Cardiac septum (tissue), 1 donor: ENCODE data around the gene SCN4A. TPM values are rescaled to one million over a fixed set of nuclear protein-coding genes. Genes with fewer than 3 reads are reported as not detected.
A peak's percentile ranks its signal among the peaks of the same experiment; 100 is the strongest.

Experiments
- DNase-seq: peaks from one replicate; pipeline ENCODE4 v3.0.0-alpha.2; 2020; ENCODE audit warnings: low spot score
- intact Hi-C: fragments of 100-400 bp; cut with DNase I; formaldehyde crosslinking; loops from one replicate; pipeline ENCODE4 v1.14.0; 2022
- total RNA-seq: library from RNA; stranded (reverse); fragmentation: NEBNext Ultra II Directional; extraction: Animal tissue kit (Norgen Biotek cat#: 25700); gene quantifications from one replicate; pipeline ENCODE4 v1.2.1, GENCODE V29; 2021
- donor health status: DM: no; HTN: no; CAD: no.

Gene SCN4A
- total RNA-seq, 1 donor from 2014 or later: 0.22 TPM

GRCh38 chr17:63962298-63962744 lies 10.4 kb downstream of the SCN4A start:
- intact Hi-C loops: no loop called here
- no peak for DNase-seq

GRCh38 chr17:63961355-63962212 lies 11.1 kb downstream of the SCN4A start:
- intact Hi-C loops: no loop called here

DNA sequence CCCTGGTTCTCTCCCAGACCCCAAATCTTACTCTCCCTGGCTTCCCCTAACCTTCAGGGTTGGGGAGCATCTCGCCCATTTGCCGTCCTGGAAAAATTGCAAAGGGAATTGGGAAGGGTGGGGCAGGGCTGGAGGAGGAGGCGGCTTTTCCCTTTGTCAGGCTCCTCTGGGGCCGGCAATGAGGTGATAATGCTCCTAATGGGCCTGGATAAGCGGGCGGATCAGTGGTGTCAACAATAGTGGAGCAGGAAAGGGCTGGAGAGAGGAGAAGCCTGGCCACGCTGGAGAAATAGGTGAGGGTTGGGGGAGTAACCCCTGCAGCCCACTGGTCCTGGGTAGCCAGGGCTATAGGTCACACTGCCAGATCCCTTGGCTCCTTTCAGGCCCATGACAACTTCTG lies 12.3 kb downstream of the SCN4A start:
- intact Hi-C loops: no loop called here
- DNase-seq: no peak

More at GRCh38 chr17:63961355-63962212, 11.1 kb downstream of the SCN4A start:
- peak; percentile 82 for DNase-seq

DNA sequence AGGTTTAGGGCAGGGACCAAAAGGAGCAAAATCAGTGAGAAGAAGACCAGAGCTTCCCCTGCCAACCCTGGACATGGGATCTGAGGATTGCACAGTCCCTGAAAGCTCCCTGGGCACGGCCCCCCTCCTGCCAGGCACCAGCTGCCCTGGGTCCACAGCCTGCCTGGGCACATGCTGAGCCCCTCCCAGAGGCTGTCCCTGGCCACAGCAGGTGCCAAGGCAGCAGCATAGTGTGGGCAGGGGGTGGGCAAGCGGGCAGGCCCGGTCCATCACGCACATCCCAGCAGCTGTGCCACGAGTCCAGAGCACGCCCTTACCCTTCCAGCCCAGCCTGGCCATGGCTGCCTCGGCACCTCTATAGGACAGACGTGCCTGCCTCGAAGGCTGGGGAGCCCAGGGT lies 12.7 kb downstream of the SCN4A start:
- DNase-seq: no peak
- intact Hi-C loops: no loop called here

- DNase-seq: no peak
- intact Hi-C loops: no loop called here
These were observed 16.3 kb downstream of the SCN4A start for GRCh38 chr17:63956296-63956920.

DNA sequence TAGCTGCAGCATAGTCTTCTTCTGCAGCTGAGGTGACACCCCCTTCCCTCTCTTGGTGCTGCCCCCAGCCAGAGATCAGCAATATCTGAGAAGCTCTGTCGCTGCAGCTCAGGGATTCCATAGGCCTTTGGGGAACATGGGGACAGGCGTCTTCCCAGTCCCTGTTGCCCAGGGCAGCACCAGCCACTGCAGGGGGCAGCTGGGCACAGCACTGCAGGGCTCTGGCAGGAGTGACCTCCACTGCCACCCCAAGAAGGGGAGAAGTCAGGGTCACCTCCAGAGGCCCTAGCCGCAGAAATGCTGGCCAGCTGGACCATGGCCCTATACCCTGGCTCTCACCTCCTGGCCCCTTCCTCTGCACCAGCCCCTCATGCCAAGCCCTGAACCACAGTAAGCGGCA lies 16.9 kb downstream of the SCN4A start:
- intact Hi-C loops: no loop called here
- DNase-seq: no peak

GRCh38 chr17:63955232-63955631 lies 17.5 kb downstream of the SCN4A start:
- no peak for DNase-seq

GRCh38 chr17:63954402-63955063 lies 18.2 kb downstream of the SCN4A start:
- DNase-seq: no peak
- intact Hi-C loops: no loop called here

More at GRCh38 chr17:63955232-63955631, 17.5 kb downstream of the SCN4A start:
- intact Hi-C loops: no loop called here

GRCh38 chr17:63950940-63951907 lies 21.5 kb downstream of the SCN4A start:
- no peak for DNase-seq
- intact Hi-C loops: no loop called here

DNA sequence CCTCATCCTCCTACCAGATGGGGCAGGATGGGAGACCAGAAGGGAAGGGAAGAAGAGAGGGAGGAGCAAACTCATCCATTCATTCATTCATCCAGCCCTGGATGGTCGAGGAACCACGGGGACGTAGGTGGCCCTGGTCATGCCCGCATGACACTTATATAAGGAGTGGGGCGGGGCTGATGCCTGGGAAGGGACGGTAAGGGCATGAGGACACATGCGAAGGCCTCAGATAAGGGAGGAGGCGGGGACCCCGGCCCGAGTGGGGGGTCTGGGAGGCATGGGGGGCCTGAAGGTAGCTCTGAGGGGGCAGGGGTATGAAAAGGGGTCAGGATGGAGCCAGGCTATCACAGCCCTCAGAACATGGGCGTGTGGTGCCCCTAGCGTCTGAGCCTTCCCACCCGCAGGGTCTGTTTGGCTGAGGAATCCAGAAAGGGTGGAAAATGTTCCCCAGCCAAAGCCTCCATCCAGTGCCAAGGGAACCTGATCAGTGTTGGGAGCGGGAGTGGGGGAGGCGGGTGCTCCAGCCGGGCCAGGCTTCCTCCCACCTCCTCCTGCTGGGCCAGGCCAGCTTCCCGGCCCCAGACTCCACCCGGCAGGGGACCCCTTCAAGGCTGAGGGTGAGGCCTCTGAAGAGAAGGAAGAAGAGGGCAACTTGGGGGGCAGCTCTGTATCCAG lies 23.0 kb downstream of the SCN4A start:
- intact Hi-C loops: loop anchor here (5.0 kb wide), 1 partner anchor 38 kb away; no protein-coding TSS in a partner anchor

DNA sequence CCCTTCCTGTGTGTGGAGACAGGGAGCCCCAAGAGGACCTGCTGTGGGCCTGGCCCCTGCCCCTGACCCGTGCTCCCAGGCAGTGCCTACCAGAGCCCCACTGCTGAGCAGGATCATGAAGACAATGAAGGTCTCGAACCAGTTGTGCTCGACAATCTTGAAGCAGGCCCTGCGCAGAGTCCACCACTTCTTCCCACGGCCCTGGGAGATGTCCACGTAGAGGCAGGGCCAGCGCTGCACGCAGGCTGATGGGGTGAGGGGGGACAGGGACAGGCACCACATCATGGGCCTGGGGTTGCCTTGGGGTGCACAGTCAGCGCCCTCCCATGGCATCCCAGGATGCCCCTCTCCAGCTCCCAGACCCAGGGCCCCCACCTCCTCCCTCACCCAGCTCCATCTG lies 24.2 kb downstream of the SCN4A start:
- DNase-seq: no peak

More for the DNA sequence above, 23.0 kb downstream of the SCN4A start:
- DNase-seq: no peak

GRCh38 chr17:63947711-63948330 lies 24.9 kb downstream of the SCN4A start:
- DNase-seq: no peak
- intact Hi-C loops: loop anchor here (5.0 kb wide), 1 partner anchor 39 kb away; no protein-coding TSS in a partner anchor

More for the DNA sequence above, 24.2 kb downstream of the SCN4A start:
- intact Hi-C loops: loop anchor here (5.0 kb wide), 1 partner anchor 39 kb away; no protein-coding TSS in a partner anchor

GRCh38 chr17:63946440-63947363 lies 26.0 kb downstream of the SCN4A start:
- intact Hi-C loops: loop anchor here (5.0 kb wide), 1 partner anchor 41 kb away; no protein-coding TSS in a partner anchor
- peak; percentile 87 for DNase-seq

DNA sequence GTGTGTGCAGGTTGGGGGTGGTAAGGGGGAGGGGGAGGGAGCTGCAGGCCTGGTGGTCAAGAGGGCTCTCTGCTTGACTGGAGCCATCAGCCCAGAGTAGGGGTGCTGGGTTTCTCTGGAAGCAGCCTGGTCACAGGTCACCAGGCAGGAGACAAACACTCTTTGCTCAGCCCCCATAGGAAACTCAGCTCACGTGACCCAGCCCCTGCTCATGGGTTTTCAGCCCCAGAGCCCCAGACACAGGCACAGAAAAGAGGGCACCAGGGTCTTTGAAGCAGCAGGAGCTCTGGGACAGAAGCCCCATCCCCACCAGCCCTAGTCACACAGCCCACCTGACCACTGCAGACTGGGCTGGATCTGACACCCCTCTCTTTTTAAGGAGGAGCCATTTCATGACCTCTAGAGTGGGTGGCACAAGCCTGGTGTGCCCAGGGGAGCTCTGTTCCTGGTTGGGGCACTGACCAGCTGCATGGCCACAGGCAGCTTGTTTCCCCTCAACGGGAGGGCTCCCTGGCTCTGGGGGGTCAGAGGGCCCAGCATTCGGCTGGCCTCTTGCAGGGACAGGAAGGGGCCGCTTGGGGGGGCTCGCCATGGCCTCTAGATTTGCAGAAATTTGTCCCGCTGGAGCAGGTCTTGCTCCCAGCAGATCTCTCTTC lies 26.8 kb downstream of the SCN4A start:
- intact Hi-C loops: loop anchor here (5.0 kb wide), 1 partner anchor 41 kb away; no protein-coding TSS in a partner anchor
- no peak for DNase-seq

DNA sequence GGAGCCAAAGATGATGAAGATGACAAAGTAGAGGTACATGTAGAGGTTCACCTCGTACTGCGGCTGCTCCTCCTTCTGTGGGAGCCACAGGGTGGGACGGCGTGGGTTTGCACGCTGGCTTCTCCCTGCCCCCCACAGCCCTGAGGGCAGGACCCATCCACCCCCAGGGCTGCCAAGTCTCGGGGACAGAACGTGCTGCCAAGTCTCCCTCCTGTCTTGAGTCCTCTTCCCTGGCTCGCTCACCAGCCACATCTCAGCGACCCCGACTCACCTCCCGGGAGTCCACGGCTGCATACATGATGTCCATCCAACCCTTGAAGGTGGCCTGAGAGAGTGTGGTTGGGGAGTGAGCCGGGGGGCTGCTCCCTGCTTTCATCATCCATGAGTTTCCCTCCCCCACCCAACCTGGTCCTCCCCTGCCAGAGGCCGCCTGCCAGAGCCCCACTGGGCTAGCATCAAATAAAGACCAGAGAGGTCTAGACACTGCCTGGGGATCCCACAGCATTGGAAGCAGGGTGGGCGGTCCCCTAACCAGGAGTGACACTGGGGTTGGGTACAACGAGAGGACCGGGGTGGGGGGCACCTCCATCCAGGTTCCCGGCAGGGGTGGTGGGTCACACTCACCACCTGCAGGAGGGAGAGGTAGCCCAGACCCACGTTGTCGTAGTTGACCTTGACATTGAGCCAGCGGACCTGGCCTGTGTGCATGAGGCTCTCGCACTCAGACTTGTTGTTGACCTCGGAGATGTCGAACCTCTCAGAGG lies 27.8 kb downstream of the SCN4A start:
- intact Hi-C loops: loop anchor here (5.0 kb wide), 1 partner anchor 42 kb away; no protein-coding TSS in a partner anchor
- DNase-seq: no peak

GRCh38 chr17:63943745-63944144 lies 29.0 kb downstream of the SCN4A start:
- no peak for DNase-seq
- intact Hi-C loops: no loop called here
